Mesenchymal stem cell (in vitro differentiated cells and primary cell): Measurements from ENCODE around the gene CDC7.
A peak's percentile ranks its signal among the peaks of the same experiment; 100 is the strongest.

Source experiments
- DNase-seq: peaks from one replicate; pipeline ENCODE4 v3.0.0-alpha.2; 2013
- H2AFZ ChIP-seq: one replicate; pipeline ENCODE4 v1.6.1; 2013; ENCODE audit warnings: low read depth, mild to moderate bottlenecking, control low read depth, inconsistent platforms, low read length, moderate library complexity
- H2AK5ac ChIP-seq: 2 replicates; pipeline ENCODE4 v1.6.1; 2013; ENCODE audit warnings: low read length, moderate library complexity, mild to moderate bottlenecking, inconsistent platforms; ENCODE audit not compliant: severe bottlenecking
- H2BK120ac ChIP-seq: one replicate; pipeline ENCODE4 v1.6.1; 2013; ENCODE audit warnings: low read depth, mild to moderate bottlenecking, inconsistent platforms, low read length, moderate library complexity
- H2BK12ac ChIP-seq, 2 experiments: one replicate each; pipeline ENCODE4 v1.6.1; 2013; ENCODE audit warnings: inconsistent platforms in 2 of 2, low read length in 2 of 2, mild to moderate bottlenecking in 2 of 2, moderate library complexity in 2 of 2, control low read depth in 1 of 2
- H2BK15ac ChIP-seq: one replicate; pipeline ENCODE4 v1.6.1; 2013; ENCODE audit warnings: mild to moderate bottlenecking, low read depth, inconsistent platforms; ENCODE audit not compliant: poor library complexity, severe bottlenecking
- H2BK5ac ChIP-seq: 2 replicates; pipeline ENCODE4 v1.6.1; 2013; ENCODE audit warnings: low read depth, mild to moderate bottlenecking, low read length, control low read depth, inconsistent platforms; ENCODE audit not compliant: poor library complexity, severe bottlenecking
- H3K14ac ChIP-seq, 2 experiments: one replicate each; pipeline ENCODE4 v1.6.1; 2013; ENCODE audit warnings: inconsistent platforms in 2 of 2, low read length in 2 of 2, control low read depth in 1 of 2, mild to moderate bottlenecking in 1 of 2, moderate library complexity in 1 of 2
- H3K18ac ChIP-seq, 2 experiments: one replicate each; pipeline ENCODE4 v1.6.1; 2013; ENCODE audit warnings: inconsistent platforms in 2 of 2, low read length in 2 of 2, control low read depth in 1 of 2, low read depth in 1 of 2, mild to moderate bottlenecking in 1 of 2
- H3K23ac ChIP-seq, 2 experiments: one replicate each; pipeline ENCODE4 v1.6.1; 2013; ENCODE audit warnings: inconsistent platforms in 2 of 2, low read length in 2 of 2, mild to moderate bottlenecking in 2 of 2, moderate library complexity in 2 of 2, control low read depth in 1 of 2
- H3K27ac ChIP-seq: 2 replicates; pipeline ENCODE4 v1.5.1; 2013; ENCODE audit warnings: mild to moderate bottlenecking, moderate library complexity, low read length, control low read depth, inconsistent platforms; ENCODE audit not compliant: poor library complexity, severe bottlenecking
- H3K27me3 ChIP-seq, 2 experiments: 2 replicates each; pipeline versions ENCODE4 v1.6.1 to v1.7.0; 2013; ENCODE audit warnings: low read length in 2 of 2, mild to moderate bottlenecking in 2 of 2, moderate library complexity in 2 of 2, control low read depth in 1 of 2, inconsistent platforms in 1 of 2; ENCODE audit not compliant: control insufficient read depth in 1 of 2, insufficient read depth in 1 of 2
- H3K36me3 ChIP-seq, 2 experiments: 2 replicates each; pipeline versions ENCODE4 v1.6.1 to v1.7.0; 2013; ENCODE audit warnings: low read length in 2 of 2, control low read depth in 1 of 2, inconsistent platforms in 1 of 2, low read depth in 1 of 2, mild to moderate bottlenecking in 1 of 2; ENCODE audit not compliant: insufficient read depth in 2 of 2, control insufficient read depth in 1 of 2
- H3K4ac ChIP-seq, 2 experiments: one replicate each; pipeline ENCODE4 v1.6.1; 2013; ENCODE audit warnings: inconsistent platforms in 2 of 2, low read length in 2 of 2, mild to moderate bottlenecking in 2 of 2, moderate library complexity in 2 of 2, control low read depth in 1 of 2, low read depth in 1 of 2
- H3K4me1 ChIP-seq: 2 replicates; pipeline ENCODE4 v1.6.1; 2013; ENCODE audit warnings: low read depth, low read length, control low read depth; ENCODE audit not compliant: control insufficient read depth, insufficient read depth
- H3K4me2 ChIP-seq: 2 replicates; pipeline ENCODE4 v1.6.1; 2013; ENCODE audit warnings: low read length, mild to moderate bottlenecking, inconsistent platforms; ENCODE audit not compliant: poor library complexity, severe bottlenecking
- H3K4me3 ChIP-seq, 2 experiments: 2 replicates each; pipeline versions ENCODE4 v1.5.1 to v1.7.0; 2013; ENCODE audit warnings: low read length in 2 of 2, mild to moderate bottlenecking in 2 of 2, control low read depth in 1 of 2, low read depth in 1 of 2; ENCODE audit not compliant: insufficient read depth in 1 of 2
- H3K79me1 ChIP-seq: replicated peaks from 2 replicates; pipeline ENCODE4 v1.6.1; 2013; ENCODE audit warnings: mild to moderate bottlenecking, control low read depth, low read length, inconsistent platforms; ENCODE audit not compliant: poor library complexity, severe bottlenecking
- H3K9ac ChIP-seq: 2 replicates; pipeline ENCODE4 v1.7.0; 2013; ENCODE audit warnings: mild to moderate bottlenecking, low read length, moderate library complexity
- H3K9me3 ChIP-seq: 2 replicates; pipeline ENCODE4 v1.7.0; 2013; ENCODE audit warnings: mild to moderate bottlenecking, low read length; ENCODE audit not compliant: control insufficient read depth
- H4K8ac ChIP-seq: one replicate; pipeline ENCODE4 v1.6.1; 2013; ENCODE audit warnings: inconsistent platforms, mild to moderate bottlenecking, low read length, moderate library complexity
- H4K91ac ChIP-seq: one replicate; pipeline ENCODE4 v1.6.1; 2013; ENCODE audit warnings: mild to moderate bottlenecking, low read length, inconsistent platforms
- WGBS: methylation state at CpG from one replicate; pipeline ENCODE4 v1.1.7; 2013; ENCODE audit warnings: mixed read lengths; 5-methylcytosine and 5-hydroxymethylcytosine counted together

CDC7 gene

GRCh38 chr1:91498035-91498434 is 2.6 kb upstream of the CDC7 start:
- no peak overlapping the region for H2AK5ac ChIP-seq
- no peak for DNase-seq
- no peak overlapping the region for H2BK15ac ChIP-seq
- no peak overlapping the region for H3K27ac ChIP-seq
- no peak overlapping the region for H3K23ac ChIP-seq
- no peaks in the 10 kb centered on the region for H3K27me3 ChIP-seq
- no peak overlapping the region for H4K8ac ChIP-seq
- H3K79me1 ChIP-seq, result peaks cover 2% of the 10 kb centered on the region
- no peak overlapping the region for H2BK12ac ChIP-seq
- no peak overlapping the region for H3K4me3 ChIP-seq
- no peak overlapping the region for H2BK120ac ChIP-seq
- no peaks in the 10 kb centered on the region for H3K9me3 ChIP-seq
- no peak overlapping the region for H3K14ac ChIP-seq
- H2BK5ac ChIP-seq, result no peak overlapping the region
- H3K9ac ChIP-seq, result no peak overlapping the region
- H2AFZ ChIP-seq, result no peak overlapping the region
- no peak overlapping the region for H4K91ac ChIP-seq
- H3K18ac ChIP-seq, result no peak overlapping the region
- H3K4me2 ChIP-seq, result no peak overlapping the region
- no peaks in the 10 kb centered on the region for H3K4me1 ChIP-seq
- H3K4ac ChIP-seq, result no peak overlapping the region
- 93% methylated on average over 1 of the region's 2 CpGs for WGBS
- H3K36me3 ChIP-seq, result no peaks in the 10 kb centered on the region

GRCh38 chr1:91498498-91499245 is 2.0 kb upstream of the CDC7 start:
- no peak for DNase-seq
- H4K91ac ChIP-seq, result no peak overlapping the region
- H2AFZ ChIP-seq, result no peak overlapping the region
- H3K14ac ChIP-seq, result no peak overlapping the region
- no peak overlapping the region for H2BK15ac ChIP-seq
- no peak overlapping the region for H3K27ac ChIP-seq
- no peaks in the 10 kb centered on the region for H3K4me1 ChIP-seq
- H3K23ac ChIP-seq, result no peak overlapping the region
- H3K4me2 ChIP-seq, result no peak overlapping the region
- H3K18ac ChIP-seq, result no peak overlapping the region
- WGBS, result over 99% methylated on average over 6 of the region's 6 CpGs
- peaks cover 2% of the 10 kb centered on the region for H3K79me1 ChIP-seq
- no peak overlapping the region for H2BK5ac ChIP-seq
- H2AK5ac ChIP-seq, result no peak overlapping the region
- H3K4me3 ChIP-seq, result no peak overlapping the region
- no peak overlapping the region for H3K9ac ChIP-seq
- no peaks in the 10 kb centered on the region for H3K9me3 ChIP-seq
- no peaks in the 10 kb centered on the region for H3K36me3 ChIP-seq
- H2BK12ac ChIP-seq, result no peak overlapping the region
- no peak overlapping the region for H3K4ac ChIP-seq
- no peaks in the 10 kb centered on the region for H3K27me3 ChIP-seq
- H4K8ac ChIP-seq, result no peak overlapping the region
- H2BK120ac ChIP-seq, result no peak overlapping the region

- H3K4me2 ChIP-seq, result no peak overlapping the region
- H3K18ac ChIP-seq, result no peak overlapping the region
- no peak overlapping the region for H2AFZ ChIP-seq
- no peak overlapping the region for H3K4me3 ChIP-seq
- H2AK5ac ChIP-seq, result no peak overlapping the region
- no peak for DNase-seq
- H3K14ac ChIP-seq, result no peak overlapping the region
- no peaks in the 10 kb centered on the region for H3K36me3 ChIP-seq
- over 99% methylated on average over 2 of the region's 2 CpGs for WGBS
- no peak overlapping the region for H4K8ac ChIP-seq
- no peak overlapping the region for H2BK120ac ChIP-seq
- no peak overlapping the region for H3K9ac ChIP-seq
- H2BK15ac ChIP-seq, result no peak overlapping the region
- H3K27me3 ChIP-seq, result no peaks in the 10 kb centered on the region
- H3K79me1 ChIP-seq, result peaks cover 6% of the 10 kb centered on the region
- no peaks in the 10 kb centered on the region for H3K9me3 ChIP-seq
- H3K27ac ChIP-seq, result no peak overlapping the region
- H2BK12ac ChIP-seq, result no peak overlapping the region
- no peak overlapping the region for H3K23ac ChIP-seq
- no peak overlapping the region for H3K4ac ChIP-seq
- no peak overlapping the region for H2BK5ac ChIP-seq
- no peaks in the 10 kb centered on the region for H3K4me1 ChIP-seq
- no peak overlapping the region for H4K91ac ChIP-seq
Measured at GRCh38 chr1:91499346-91499745, 1.3 kb upstream of the CDC7 start.

DNA sequence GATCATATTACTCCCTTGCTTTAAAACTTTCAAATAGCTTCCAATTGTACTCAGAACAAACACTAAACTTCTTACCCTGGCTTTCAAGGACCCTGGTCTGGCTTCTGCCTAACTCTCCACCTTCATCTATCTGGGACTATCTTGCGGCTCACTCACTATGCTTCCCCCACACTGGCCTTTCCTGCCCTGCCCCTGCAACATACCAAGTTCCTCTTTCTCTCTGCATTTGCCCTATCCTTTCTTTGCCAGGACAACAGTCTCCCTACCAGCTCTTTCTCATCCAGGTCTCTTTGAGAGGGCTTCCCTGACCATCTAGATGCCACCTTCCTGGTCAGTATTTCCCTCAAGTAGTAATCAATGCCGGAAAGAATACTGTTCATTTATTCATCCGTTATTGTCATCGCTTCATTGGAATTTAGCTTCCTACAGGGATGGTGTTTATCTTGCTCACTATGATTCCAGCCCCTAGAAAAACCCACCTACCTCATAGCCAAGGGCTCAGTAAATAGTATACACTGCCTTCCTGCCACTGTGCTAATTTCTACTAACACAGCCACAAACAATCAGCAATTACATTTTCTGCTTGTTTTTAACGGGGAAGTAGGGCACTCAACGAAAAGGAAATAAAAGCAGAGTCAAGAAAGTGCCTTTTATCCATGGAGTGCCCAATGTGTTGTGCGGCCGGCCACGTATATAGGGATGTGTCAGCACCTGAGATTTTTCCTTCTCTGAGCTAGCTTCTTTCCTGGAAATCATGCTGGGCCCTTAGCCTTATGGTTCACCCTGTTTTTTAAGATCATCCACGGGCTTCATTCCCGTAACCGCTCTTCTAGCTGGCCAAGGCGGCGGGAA is 521 bp upstream of the CDC7 start:
- H3K14ac ChIP-seq, result peak overlapping the region in 1 of 2 experiments; percentile 28
- peak overlapping the region; percentile 38 for H4K8ac ChIP-seq
- H3K4me1 ChIP-seq, result no peaks in the 10 kb centered on the region
- peaks cover 10% of the 10 kb centered on the region for H3K79me1 ChIP-seq
- H3K27ac ChIP-seq, result peak overlapping the region; percentile 15
- H2BK120ac ChIP-seq, result no peak overlapping the region
- peak overlapping the region; percentile 67 to 89 for H3K4me3 ChIP-seq
- WGBS, result 26% methylated on average over 14 of the region's 14 CpGs
- peak overlapping the region; percentile 93 for H3K9ac ChIP-seq
- H2BK12ac ChIP-seq, result peak overlapping the region in 1 of 2 experiments; percentile 83
- peak overlapping the region; percentile 81 for H3K4me2 ChIP-seq
- H2BK5ac ChIP-seq, result no peak overlapping the region
- peak overlapping the region in 1 of 2 experiments; percentile 71 for H3K4ac ChIP-seq
- H2BK15ac ChIP-seq, result no peak overlapping the region
- no peak overlapping the region for H4K91ac ChIP-seq
- H3K36me3 ChIP-seq, result peaks cover 0 to 6% of the 10 kb centered on the region in 2 experiments
- no peak overlapping the region for H2AK5ac ChIP-seq
- no peaks in the 10 kb centered on the region for H3K27me3 ChIP-seq
- H3K23ac ChIP-seq, result no peak overlapping the region
- peak overlapping the region; percentile 18 for H2AFZ ChIP-seq
- H3K18ac ChIP-seq, result peak overlapping the region in 1 of 2 experiments; percentile 34
- DNase-seq, result no peak
- H3K9me3 ChIP-seq, result no peaks in the 10 kb centered on the region
